GM12891 (cell line): ENCODE results near the gene SECTM1.
"Not testable (repeated sequence)": the region's sequence is repeated elsewhere in the genome, so short reads cannot be mapped to it uniquely, and the experiment has no call there.

Source experiments
- DNase-seq: peaks from one replicate; pipeline ENCODE4 v3.0.0; 2011; ENCODE audit warnings: low spot score; ENCODE audit not compliant: insufficient read length
- FAIRE-seq: peaks from 2 replicates; lab custom pipeline; 2011; peaks lifted over from hg19 to GRCh38; lab: Jason Lieb, UNC
- PAX5 ChIP-seq: IDR thresholded peaks from 2 replicates; pipeline ENCODE4 v1.6.1; 2011; ENCODE audit warnings: low read length, moderate library complexity, mild to moderate bottlenecking; ENCODE audit not compliant: insufficient read depth, severe bottlenecking
- POLR2A ChIP-seq: IDR thresholded peaks from 2 replicates; pipeline ENCODE4 v1.6.1; 2011; ENCODE audit warnings: low read depth, low read length, control low read depth
- POLR2AphosphoS5 ChIP-seq: IDR thresholded peaks from 2 replicates; pipeline ENCODE4 v1.6.1; 2011; ENCODE audit warnings: low read depth, low read length, control low read depth
- POU2F2 ChIP-seq: IDR thresholded peaks from 2 replicates; pipeline ENCODE4 v1.6.1; 2011; ENCODE audit warnings: low read depth, mild to moderate bottlenecking, control low read depth, low read length, moderate library complexity
- SPI1 ChIP-seq: IDR thresholded peaks from 2 replicates; pipeline ENCODE4 v1.6.1; 2011; ENCODE audit warnings: low read depth, low read length, control low read depth
- TAF1 ChIP-seq: IDR thresholded peaks from 2 replicates; pipeline ENCODE4 v1.6.1; 2011; ENCODE audit warnings: low read depth, low read length, control low read depth

Gene SECTM1

DNA sequence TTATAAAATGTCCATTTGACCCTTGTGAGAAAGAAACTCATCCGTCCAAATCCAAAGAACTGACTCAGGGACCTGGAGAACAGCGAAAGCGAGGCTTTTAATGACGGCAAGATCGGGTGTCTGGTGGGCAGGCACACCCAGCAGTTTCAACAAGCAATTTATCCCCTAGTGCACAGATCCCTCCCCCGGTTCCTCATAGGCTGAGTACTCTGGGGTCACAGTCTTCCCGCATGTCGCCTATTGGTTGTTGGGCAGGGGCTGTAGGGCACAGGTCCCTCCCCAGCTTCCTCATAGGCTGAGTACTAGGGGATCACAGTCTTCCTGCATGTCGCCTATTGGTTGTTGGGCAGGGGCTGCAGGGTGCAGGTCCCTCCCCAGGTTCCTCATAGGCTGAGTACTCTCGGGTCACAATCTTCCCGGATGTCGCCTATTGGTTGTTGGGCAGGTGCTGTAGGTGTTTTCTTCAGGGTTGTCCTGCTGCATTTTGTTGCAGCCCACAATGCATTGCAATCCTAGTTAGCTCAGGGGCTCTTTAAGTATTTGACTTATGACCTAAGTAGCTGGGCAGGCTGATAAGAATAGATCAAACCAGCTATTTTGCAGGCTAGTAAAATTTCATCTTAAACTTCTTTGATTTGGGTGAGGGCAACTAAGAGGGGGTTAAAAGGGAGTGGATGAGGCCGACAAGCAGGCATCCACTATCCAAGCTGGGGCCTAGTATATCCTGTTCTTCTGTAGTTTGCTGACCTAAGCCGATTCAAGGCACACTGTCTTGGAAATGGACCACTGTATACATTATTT is 34.4 kb upstream of the SECTM1 start:
- FAIRE-seq: no peak
- no peak for DNase-seq
- no peak for TF ChIP-seq POLR2AphosphoS5
- no peak for TF ChIP-seq POU2F2
- no peak for TF ChIP-seq POLR2A
- TF ChIP-seq PAX5: no peak
- no peak for TF ChIP-seq SPI1
- no peak for TF ChIP-seq TAF1

DNA sequence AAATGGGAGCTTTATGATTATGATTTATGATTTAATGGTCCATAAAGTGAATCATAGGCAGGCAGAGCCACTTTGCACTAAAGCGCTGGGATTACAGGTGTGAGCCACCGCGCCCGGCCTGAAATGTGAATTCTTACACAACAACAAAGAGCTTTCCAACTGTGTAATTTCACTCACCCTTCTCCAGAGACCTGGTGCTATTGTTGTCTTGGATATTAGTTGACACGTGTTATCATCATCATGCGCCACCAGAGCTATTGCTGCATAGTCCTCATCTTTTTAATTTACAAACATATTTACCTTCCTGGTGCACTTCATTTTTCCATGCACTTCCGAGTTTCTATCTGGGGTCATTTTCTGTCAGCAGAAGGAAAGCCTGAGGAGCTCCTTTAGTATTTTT is 33.2 kb upstream of the SECTM1 start:
- no peak for DNase-seq
- TF ChIP-seq POLR2AphosphoS5 (no peak), POLR2A (no peak), TAF1 (no peak), POU2F2 (no peak), PAX5 (no peak), SPI1 (no peak)
- FAIRE-seq: no peak

DNA sequence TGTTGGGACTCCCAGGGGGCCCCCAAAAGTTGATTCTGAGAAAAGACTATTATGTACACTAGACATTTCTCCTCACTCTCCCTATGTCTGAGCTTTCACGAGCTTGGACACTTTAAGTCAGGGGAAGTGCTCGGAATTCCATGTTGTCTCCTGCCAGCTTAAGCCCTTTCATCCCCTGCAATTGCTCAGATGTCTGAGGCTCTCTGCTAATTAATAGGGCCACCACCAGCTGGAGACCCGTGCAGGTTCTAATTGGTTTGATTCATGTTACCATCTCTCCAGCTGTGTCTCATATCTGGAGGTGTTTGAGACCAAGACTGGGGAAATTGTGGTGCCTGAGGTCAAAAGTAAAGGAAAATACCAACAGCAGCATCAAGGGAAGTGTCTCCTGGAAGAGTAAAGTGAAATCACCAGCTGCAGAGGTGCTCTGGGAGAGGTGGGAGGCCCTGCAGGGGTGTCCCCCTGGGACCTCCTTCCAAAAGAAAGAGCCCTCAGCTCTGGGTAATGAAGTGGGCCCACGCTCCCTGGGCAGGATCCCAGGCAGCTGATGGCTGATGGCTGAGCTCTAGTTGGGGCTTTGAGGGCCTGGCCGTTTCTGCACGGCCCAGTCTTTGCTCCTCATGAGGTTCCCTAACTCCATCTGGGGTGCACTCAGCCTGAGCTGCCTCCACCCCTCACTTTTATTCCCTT is 32.2 kb upstream of the SECTM1 start:
- no peak for DNase-seq
- FAIRE-seq: no peak
- no peak for TF ChIP-seq POU2F2
- no peak for TF ChIP-seq POLR2A
- no peak for TF ChIP-seq PAX5
- no peak for TF ChIP-seq TAF1
- TF ChIP-seq POLR2AphosphoS5: no peak
- TF ChIP-seq SPI1: no peak

DNA sequence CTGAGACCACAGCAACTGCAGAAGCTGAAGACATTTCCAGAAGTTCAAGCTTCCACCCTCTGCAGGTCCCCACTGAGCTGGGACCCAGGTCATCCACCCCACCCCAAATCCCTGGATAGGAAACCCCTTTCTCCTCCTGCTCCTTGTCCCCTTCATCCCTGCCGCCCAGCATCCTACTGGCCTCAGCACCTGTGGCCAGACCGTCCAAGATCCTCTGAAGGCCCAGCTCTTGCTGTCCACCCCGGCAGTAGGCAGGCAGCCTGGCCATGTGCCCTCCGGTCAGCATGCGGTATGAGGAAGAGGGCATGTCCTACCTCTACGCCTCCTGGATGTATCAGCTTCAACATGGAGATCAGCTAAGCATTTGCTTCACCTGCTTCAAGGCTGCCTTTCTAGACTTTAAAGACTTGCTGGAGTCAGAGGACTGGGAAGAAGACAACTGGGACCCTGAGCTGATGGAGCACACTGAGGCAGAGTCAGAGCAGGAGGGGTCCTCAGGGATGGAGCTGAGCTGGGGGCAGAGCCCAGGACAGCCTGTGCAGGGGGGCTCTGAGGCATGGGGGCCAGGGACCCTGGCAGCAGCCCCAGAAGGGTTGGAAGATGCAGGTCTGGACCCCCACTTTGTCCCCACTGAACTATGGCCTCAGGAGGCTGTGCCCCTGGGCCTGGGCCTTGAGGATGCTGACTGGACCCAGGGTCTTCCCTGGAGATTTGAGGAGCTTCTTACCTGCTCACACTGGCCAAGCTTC is 28.5 kb upstream of the SECTM1 start:
- TF ChIP-seq POLR2AphosphoS5 (no peak), SPI1 (no peak), POU2F2 (no peak), TAF1 (no peak), POLR2A (no peak), PAX5 (no peak)
- FAIRE-seq (no peak), DNase-seq (no peak)

DNA sequence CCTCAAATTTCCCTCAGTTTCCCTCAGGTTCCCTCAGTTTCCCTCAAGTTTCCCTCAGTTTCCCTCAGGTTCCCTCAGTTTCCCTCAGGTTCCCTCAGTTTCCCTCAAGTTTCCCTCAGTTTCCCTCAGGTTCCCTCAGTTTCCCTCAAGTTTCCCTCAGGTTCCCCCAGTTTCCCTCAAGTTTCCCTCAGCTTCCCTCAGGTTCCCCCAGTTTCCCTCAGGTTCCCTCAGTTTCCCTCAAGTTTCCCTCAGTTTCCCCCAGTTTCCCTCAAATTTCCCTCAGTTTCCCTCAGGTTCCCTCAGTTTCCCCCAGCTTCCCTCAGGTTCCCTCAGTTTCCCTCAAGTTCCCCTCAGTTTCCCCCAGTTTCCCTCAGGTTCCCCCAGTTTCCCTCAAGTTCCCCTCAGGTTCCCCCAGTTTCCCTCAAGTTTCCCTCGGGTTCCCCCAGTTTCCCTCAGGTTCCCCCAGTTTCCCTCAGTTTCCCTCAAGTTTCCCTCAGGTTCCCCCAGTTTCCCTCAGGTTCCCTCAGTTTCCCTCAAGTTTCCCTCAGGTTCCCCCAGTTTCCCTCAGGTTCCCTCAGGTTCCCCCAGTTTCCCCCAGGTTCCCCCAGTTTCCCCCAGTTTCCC is 26.0 kb upstream of the SECTM1 start:
- FAIRE-seq: not testable (repeated sequence)

DNA sequence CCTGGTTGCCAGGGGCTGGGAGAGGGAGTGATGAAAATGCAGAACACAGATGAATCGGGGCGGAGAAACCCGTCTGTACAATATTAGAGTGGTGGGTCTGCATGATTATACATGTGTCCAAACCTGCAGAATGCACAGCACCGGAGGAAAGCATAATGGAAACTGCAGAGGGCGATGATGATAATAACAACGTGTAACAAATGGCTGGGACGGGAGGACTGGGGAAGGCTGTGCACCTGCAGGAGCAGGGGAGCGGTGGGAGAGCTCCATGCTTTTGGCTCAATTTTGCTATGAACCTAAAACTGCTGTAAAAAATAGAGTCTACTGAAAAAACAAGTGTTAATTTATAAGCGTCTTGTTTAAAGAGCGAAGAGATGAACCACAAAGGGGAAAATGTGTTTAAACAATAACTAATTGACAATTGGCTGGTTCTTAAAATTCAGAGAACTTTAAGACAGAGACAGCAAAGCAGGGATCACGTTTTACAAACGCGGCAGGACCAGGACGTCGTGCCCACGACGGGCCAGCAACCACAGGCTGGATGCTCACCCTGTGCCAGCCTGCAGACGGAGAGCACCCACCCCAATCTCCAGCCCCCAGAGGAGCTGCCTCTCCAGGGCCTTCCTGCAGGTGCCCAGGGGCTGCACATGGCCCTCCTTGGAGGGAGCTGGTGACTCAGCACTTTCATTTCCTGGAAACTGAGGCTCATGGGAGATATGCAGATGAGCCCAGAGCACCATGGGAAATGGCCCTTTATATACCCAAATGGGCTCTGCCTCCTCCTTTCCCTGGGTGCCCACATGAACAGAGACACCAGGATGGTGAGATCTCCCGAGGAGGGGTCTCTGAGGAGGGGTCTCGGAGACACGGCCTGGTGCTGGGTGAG is 25.1 kb upstream of the SECTM1 start, which contains the start of gene TEX19:
Gene TEX19, plus strand, starts transcription at position 783 of the 886 bp plus-strand sequence. CDS start 2,904 bp downstream, outside the sequence.
- FAIRE-seq: no peak
- TF ChIP-seq POLR2A (no peak), POU2F2 (peak; percentile 97)

More for the DNA sequence above, 26.0 kb upstream of the SECTM1 start:
- DNase-seq: not testable (repeated sequence)

DNA sequence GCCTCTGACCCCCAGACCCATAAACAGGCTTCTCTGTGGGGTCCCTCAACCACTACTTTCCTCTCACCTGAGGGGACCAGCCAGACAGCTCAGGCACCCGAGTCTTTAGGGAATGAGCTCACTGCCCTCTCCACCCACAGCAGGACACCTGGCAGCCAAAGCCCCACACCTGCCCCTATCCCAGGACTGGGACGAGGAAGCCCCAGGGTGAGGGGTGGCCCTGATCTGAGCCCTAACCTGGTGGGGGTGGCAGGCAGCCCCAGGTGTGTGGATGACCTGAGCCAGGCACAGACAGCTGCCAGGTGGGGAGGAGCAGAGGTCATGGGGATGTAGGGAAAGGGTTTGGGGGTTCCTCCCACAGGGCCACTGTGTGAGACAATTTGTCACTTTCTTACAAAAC is 23.8 kb upstream of the SECTM1 start:
- no peak for FAIRE-seq
- no peak for TF ChIP-seq POLR2AphosphoS5
- no peak for TF ChIP-seq PAX5
- no peak for TF ChIP-seq TAF1
- no peak for TF ChIP-seq POLR2A
- TF ChIP-seq SPI1: no peak
- DNase-seq: no peak

More for the DNA sequence above, 25.1 kb upstream of the SECTM1 start, which contains the start of gene TEX19:
- DNase-seq: no peak

DNA sequence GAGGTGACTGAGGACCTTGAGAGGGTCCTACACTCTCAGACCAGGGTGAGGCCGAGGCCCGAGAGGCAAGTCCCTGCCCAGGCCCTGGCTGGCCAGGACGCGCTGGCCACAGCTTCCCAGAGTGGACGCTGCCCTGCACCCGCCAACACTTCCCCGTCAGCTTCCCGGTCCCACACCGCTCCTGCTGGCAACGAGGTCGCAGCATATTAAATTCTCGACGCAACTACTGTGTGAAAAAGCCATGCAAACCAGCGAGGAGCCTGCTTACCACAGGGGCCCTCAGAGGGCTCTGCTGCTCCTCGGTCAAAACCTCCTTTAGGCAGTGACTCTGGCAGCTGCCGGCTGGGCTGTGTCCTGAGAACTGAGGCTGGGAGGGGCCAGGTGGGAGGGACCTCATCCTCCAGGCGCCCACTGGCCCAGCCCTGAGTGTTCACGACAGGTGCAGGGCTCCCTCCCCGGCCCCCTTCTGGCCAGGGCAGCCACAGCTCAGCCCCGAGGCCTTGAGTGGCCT is 23.3 kb upstream of the SECTM1 start:
- no peak for DNase-seq
- no peak for FAIRE-seq
- TF ChIP-seq TAF1: no peak
- no peak for TF ChIP-seq POLR2A
- no peak for TF ChIP-seq SPI1
- TF ChIP-seq PAX5: no peak
- no peak for TF ChIP-seq POLR2AphosphoS5
- TF ChIP-seq POU2F2: no peak
